ENCODE data around the gene COPZ1. TPM values are rescaled to one million over a fixed set of nuclear protein-coding genes. Genes with fewer than 3 reads are reported as not detected.

The COPZ1 gene
- total and polyA plus RNA-seq, 9 of the 15 experiments (the other 6 are each of a cell fraction or from before 2014, with no cell fraction given), result 137 to 487 (median 233) TPM

- no peak for TF ChIP-seq ZNF212 (CRISPR knock-in tag; IDR thresholded peaks at IDR 0.05)
- TF ChIP-seq BHLHE40 (IDR thresholded peaks at IDR 0.05; ENCODE audit: low read length), result peak; percentile 56
- no peak for TF ChIP-seq ZNF551 (CRISPR knock-in tag; IDR thresholded peaks at IDR 0.05)
- TF ChIP-seq SFPQ (IDR thresholded peaks at IDR 0.05; ENCODE audit: low read depth, low read length), result no peak
- no peak for TF ChIP-seq ZNF239 (CRISPR knock-in tag; IDR thresholded peaks at IDR 0.05)
- no peak for TF ChIP-seq MAFF (IDR thresholded peaks at IDR 0.05; ENCODE audit: low read length)
- TF ChIP-seq ZSCAN29 (IDR thresholded peaks at IDR 0.05), result no peak
- no peak for TF ChIP-seq DDX20 (tag; IDR thresholded peaks at IDR 0.05; ENCODE audit: low read depth)
- no peak for TF ChIP-seq CBX2 (IDR thresholded peaks at IDR 0.05; ENCODE audit: insufficient read depth, low read length, poor library complexity, severe bottlenecking)
- peak; percentile 78; the same call in 1 of the 2 replicates for TF ChIP-seq LCOR (CRISPR knock-in tag; IDR thresholded peaks at IDR 0.05)
- no peak for TF ChIP-seq TAL1 (IDR thresholded peaks at IDR 0.05)
- no peak for TF ChIP-seq SNRNP70 (optimal IDR thresholded peaks at IDR 0.05; ENCODE audit: low read depth, low read length)
- TF ChIP-seq FIP1L1 (IDR thresholded peaks at IDR 0.05; ENCODE audit: low read depth, low read length, poor library complexity, severe bottlenecking), result no peak
- TF ChIP-seq IFI16 (CRISPR knock-in tag; IDR thresholded peaks at IDR 0.05), result no peak
- TF ChIP-seq STAT5B (CRISPR knock-in tag; IDR thresholded peaks at IDR 0.05), result no peak
- no peak for TF ChIP-seq LEF1 (IDR thresholded peaks at IDR 0.05)
- TF ChIP-seq ZBTB12 (CRISPR knock-in tag; IDR thresholded peaks at IDR 0.05), result no peak
- peak; percentile 87 for TF ChIP-seq KLF16 (IDR thresholded peaks at IDR 0.05)
- TF ChIP-seq ZNF512 (tag; IDR thresholded peaks at IDR 0.05), result peak; percentile 60; the same call in 1 of the 2 replicates
- no peak for TF ChIP-seq POLR3G (IDR thresholded peaks at IDR 0.05; ENCODE audit: extremely low read depth, insufficient read length, insufficient replicate concordance)
- TF ChIP-seq SRSF3 (IDR thresholded peaks at IDR 0.05; ENCODE audit: insufficient read depth, low read length), result no peak
- TF ChIP-seq POLR2G (IDR thresholded peaks at IDR 0.05; ENCODE audit: low read depth, low read length), result no peak
- TF ChIP-seq HDAC8 (tag; IDR thresholded peaks at IDR 0.05), result 0 out of 2 replicates have a peak, but pooled peaks have one; percentile 33
- no peak for TF ChIP-seq EWSR1 (IDR thresholded peaks at IDR 0.05; ENCODE audit: borderline replicate concordance, low read depth, partially characterized antibody)
- no peak for TF ChIP-seq DPF2 (IDR thresholded peaks at IDR 0.05)
- TF ChIP-seq ZNF830 (CRISPR knock-in tag; IDR thresholded peaks at IDR 0.05), result no peak
- TF ChIP-seq GATA2 (CRISPR knock-in tag; IDR thresholded peaks at IDR 0.05), result no peak
These were observed 54.7 kb downstream of the COPZ1 start (continued) for GRCh38 chr12:54379398-54380201.
